Right cardiac atrium (tissue), 5 donors: ENCODE measurements around the gene PAX7. TPM values are rescaled to one million over a fixed set of nuclear protein-coding genes. Genes with fewer than 3 reads are reported as not detected.

Source experiments
- ATAC-seq, 2 donors: fragments of 200-7000 bp; cut with Tn5 transposase; one replicate each; pipeline versions ENCODE4 v1.8.0 to v1.9.1; 2020; ENCODE audit warnings: moderate library complexity in 2 of 2, mild to moderate bottlenecking in 1 of 2
- DNase-seq, 3 donors: peaks; one replicate each; pipeline ENCODE4 v3.0.0-alpha.2; 2020
- H3K27ac ChIP-seq: one replicate; pipeline ENCODE4 v1.5.1; 2013; ENCODE audit warnings: mild to moderate bottlenecking, low read length, control low read depth, moderate library complexity
- H3K27me3 ChIP-seq: one replicate; pipeline ENCODE4 v1.6.1; 2013; ENCODE audit not compliant: control insufficient read depth, insufficient read depth
- H3K4me1 ChIP-seq: one replicate; pipeline ENCODE4 v1.6.1; 2013; ENCODE audit warnings: low read length; ENCODE audit not compliant: control insufficient read depth, insufficient read depth
- H3K4me3 ChIP-seq: one replicate; pipeline ENCODE4 v1.5.1; 2013; ENCODE audit warnings: low read length, control low read depth
- H3K9me3 ChIP-seq: one replicate; pipeline ENCODE4 v1.6.1; 2013; ENCODE audit warnings: low read length; ENCODE audit not compliant: control insufficient read depth
- WGBS: extraction: QIAGEN DNeasy Blood & Tissue Kit; methylation state at CpG from one replicate; pipeline ENCODE4 v1.1.7; 2013; 5-methylcytosine and 5-hydroxymethylcytosine counted together
- intact Hi-C, 4 donors: fragments of 100-400 bp; cut with DNase I; formaldehyde crosslinking; loops; one replicate each; pipeline versions ENCODE4 v1.11.0 to v1.14.0; 2022 to 2023
- polyA plus RNA-seq: library from polyadenylated mRNA; stranded (reverse); fragments of 200-250 nt; gene quantifications from one replicate; pipeline ENCODE4 v1.2.3, GENCODE V29; 2013
- total RNA-seq, 4 donors: library from RNA; stranded (reverse); fragmentation: NEBNext Ultra II Directional; extraction: Animal tissue kit (Norgen Biotek cat#: 25700); gene quantifications; one replicate each; pipeline ENCODE4 v1.2.1, GENCODE V29; 2021
- donor health status: healthy with polysubstance abuse.
- donor health status: DM: no; HTN: yes; CAD: no.
- donor health status: DM: no; HTN: no; CAD: no.
- donor health status: DM: no; HTN: yes; CAD: no; lungs with severe emphysema.
- donor health status: DM: yes; HTN: yes; CAD: no.

Gene PAX7
- total and polyA plus RNA-seq, 5 donors = not detected

DNA sequence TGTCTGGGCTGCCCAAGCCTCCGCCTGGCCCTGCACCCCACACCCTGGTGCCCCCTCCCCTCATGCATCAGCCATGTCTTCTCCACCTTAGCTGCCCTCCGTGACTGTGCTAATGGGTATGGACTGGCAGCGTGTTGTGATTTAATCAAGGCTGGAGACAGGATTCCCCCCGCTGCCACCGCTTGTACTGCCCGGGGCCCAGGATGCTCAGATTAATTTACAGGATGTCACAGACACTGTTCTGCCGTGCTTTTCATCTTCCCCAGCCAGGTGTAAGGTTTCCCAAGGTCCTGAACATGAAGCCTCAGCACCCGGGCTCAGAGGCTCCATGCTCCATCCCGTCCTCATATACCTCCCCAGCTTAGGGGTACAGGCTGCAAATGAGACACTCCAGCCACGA, 162.5 kb downstream of the PAX7 start:
- no peak overlapping the region for H3K4me3 ChIP-seq
- 79% methylated on average over 10 of the region's 10 CpGs for WGBS
- ATAC-seq = no peak
- no peak overlapping the region for H3K27ac ChIP-seq
- intact Hi-C loops = no loop called here
- no peak for DNase-seq
- H3K27me3 ChIP-seq = no peaks in the 10 kb centered on the region
- H3K4me1 ChIP-seq = no peaks in the 10 kb centered on the region
- no peaks in the 10 kb centered on the region for H3K9me3 ChIP-seq

DNA sequence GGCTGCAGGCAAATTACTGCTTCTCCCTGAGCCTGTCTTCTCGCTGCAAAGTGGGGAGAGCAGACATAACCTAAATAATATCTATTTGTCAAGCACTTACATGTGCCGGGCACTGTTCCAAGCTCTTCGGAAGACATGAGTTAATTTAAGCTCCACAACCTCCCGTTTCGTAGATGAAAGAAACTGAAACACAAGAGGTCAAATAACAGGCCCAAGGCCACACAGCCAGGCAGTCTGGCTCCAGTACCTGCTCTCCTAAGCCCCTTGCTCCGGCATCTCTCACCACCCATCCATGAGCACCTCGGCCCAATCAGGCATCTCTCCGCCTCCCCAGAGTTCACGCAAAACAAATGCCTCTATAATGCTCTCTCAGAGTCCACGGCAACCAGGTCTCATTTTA, 163.4 kb downstream of the PAX7 start:
- no peaks in the 10 kb centered on the region for H3K27me3 ChIP-seq
- H3K4me3 ChIP-seq = no peak overlapping the region
- WGBS = 41% methylated on average over 10 of the region's 10 CpGs
- DNase-seq (no peak), ATAC-seq (no peak)
- intact Hi-C loops = no loop called here
- H3K27ac ChIP-seq = no peak overlapping the region
- no peaks in the 10 kb centered on the region for H3K9me3 ChIP-seq
- H3K4me1 ChIP-seq = no peaks in the 10 kb centered on the region

GRCh38 chr1:18794561-18794960, 163.9 kb downstream of the PAX7 start:
- 52% methylated on average over 5 of the region's 5 CpGs for WGBS
- no peaks in the 10 kb centered on the region for H3K9me3 ChIP-seq
- ATAC-seq (no peak), DNase-seq (no peak)
- no peaks in the 10 kb centered on the region for H3K4me1 ChIP-seq
- no peaks in the 10 kb centered on the region for H3K27me3 ChIP-seq
- no peak overlapping the region for H3K27ac ChIP-seq
- intact Hi-C loops = no loop called here
- no peak overlapping the region for H3K4me3 ChIP-seq

- Histone ChIP-seq H3K9me3 (no peaks in the 10 kb centered on the region), H3K27me3 (no peaks in the 10 kb centered on the region), H3K27ac (no peak overlapping the region), H3K4me1 (no peaks in the 10 kb centered on the region), H3K4me3 (no peak overlapping the region)
- 79% methylated on average over 14 of the region's 14 CpGs for WGBS
- intact Hi-C loops = no loop called here
- ATAC-seq (no peak), DNase-seq (no peak)
Observed at GRCh38 chr1:18795002-18795689, 164.5 kb downstream of the PAX7 start.

DNA sequence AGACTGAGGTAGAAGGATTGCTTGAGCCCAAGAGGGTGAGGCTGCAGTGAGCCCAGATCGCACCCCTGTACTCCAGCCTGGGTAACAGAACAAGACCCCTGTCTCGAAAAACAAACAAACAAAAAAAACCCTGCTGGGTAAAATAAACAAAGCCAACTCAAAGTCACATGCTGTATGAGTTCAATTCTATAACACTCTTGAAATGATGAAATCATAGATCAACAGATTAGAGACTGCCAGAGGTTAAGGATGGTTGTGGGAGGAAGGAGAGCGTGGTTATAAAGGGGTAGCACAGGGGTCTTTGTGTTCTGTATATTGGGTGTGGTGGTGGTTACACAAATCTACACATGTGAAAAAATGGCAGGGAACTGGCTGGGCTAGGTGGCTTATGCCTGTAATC, 166.3 kb downstream of the PAX7 start:
- H3K9me3 ChIP-seq = no peaks in the 10 kb centered on the region
- no peaks in the 10 kb centered on the region for H3K4me1 ChIP-seq
- 93% methylated on average over 3 of the region's 3 CpGs for WGBS
- ATAC-seq = no peak
- DNase-seq = no peak
- H3K4me3 ChIP-seq = no peak overlapping the region
- H3K27ac ChIP-seq = no peak overlapping the region
- intact Hi-C loops = no loop called here
- no peaks in the 10 kb centered on the region for H3K27me3 ChIP-seq

Other genes with a start within 250 kb of the PAX7 start
- gene KLHDC7A, start 149.9 kb upstream of the PAX7 start, total RNA-seq = under 1 TPM in 1 of 4 donors, not detected in 3; 0.08 TPM
- 0.02 TPM for gene KLHDC7A, start 149.9 kb upstream of the PAX7 start, polyA plus RNA-seq
- gene TAS1R2, start 228.8 kb downstream of the PAX7 start, total RNA-seq = not detected
- gene TAS1R2, start 228.8 kb downstream of the PAX7 start, polyA plus RNA-seq = not detected